Activated naive CD4-positive, alpha-beta T cell treated with anti-CD3 and anti-CD28 coated beads, Interleukin-2, amount 10 ng/mL, durations not matched to agents 7 days and 5 days (primary cell): ENCODE measurements around the gene ABCC4.

Experiments
- CTCF ChIA-PET: fragments of 350-600 bp; sonication (Branson Sonifier 250); formaldehyde crosslinking; loops from one replicate; lab custom pipeline; 2021; ENCODE audit warnings: antibody characterized with exemption; lab: Charles Lee
- DNase-seq: peaks from one replicate; pipeline ENCODE4 v3.0.0-alpha.2; 2020
- H3K27ac Mint-ChIP-seq: one replicate; pipeline ENCODE4 v1.8.0; 2021; ENCODE audit warnings: mild to moderate bottlenecking, moderate library complexity, mixed read lengths
- H3K27me3 Mint-ChIP-seq: one replicate; pipeline ENCODE4 v1.8.0; 2021; ENCODE audit warnings: mild to moderate bottlenecking, mixed read lengths
- H3K36me3 Mint-ChIP-seq: one replicate; pipeline ENCODE4 v1.8.0; 2021; ENCODE audit warnings: mixed read lengths
- H3K4me1 Mint-ChIP-seq: one replicate; pipeline ENCODE4 v1.8.0; 2021; ENCODE audit warnings: mixed read lengths
- H3K4me3 Mint-ChIP-seq: one replicate; pipeline ENCODE4 v1.8.0; 2021; ENCODE audit warnings: mild to moderate bottlenecking, moderate library complexity, mixed read lengths
- H3K9me3 Mint-ChIP-seq: one replicate; pipeline ENCODE4 v1.8.0; 2021; ENCODE audit warnings: mixed read lengths

Gene ABCC4

GRCh38 chr13:95151942-95152587, 149.2 kb downstream of the ABCC4 start:
- CTCF ChIA-PET: no interaction called here
- no peaks in the 10 kb centered on the region for H3K36me3 Mint-ChIP-seq
- no peaks in the 10 kb centered on the region for H3K27me3 Mint-ChIP-seq
- H3K4me1 Mint-ChIP-seq: no peaks in the 10 kb centered on the region
- no peaks in the 10 kb centered on the region for H3K9me3 Mint-ChIP-seq
- DNase-seq: no peak
- no peak overlapping the region for H3K27ac Mint-ChIP-seq
- H3K4me3 Mint-ChIP-seq: no peak overlapping the region

GRCh38 chr13:95150555-95150954, 150.7 kb downstream of the ABCC4 start:
- Mint-ChIP-seq H3K4me1 (no peaks in the 10 kb centered on the region), H3K9me3 (no peaks in the 10 kb centered on the region), H3K36me3 (no peaks in the 10 kb centered on the region), H3K27ac (no peak overlapping the region), H3K4me3 (no peak overlapping the region), H3K27me3 (no peaks in the 10 kb centered on the region)
- no peak for DNase-seq
- CTCF ChIA-PET: no interaction called here

DNA sequence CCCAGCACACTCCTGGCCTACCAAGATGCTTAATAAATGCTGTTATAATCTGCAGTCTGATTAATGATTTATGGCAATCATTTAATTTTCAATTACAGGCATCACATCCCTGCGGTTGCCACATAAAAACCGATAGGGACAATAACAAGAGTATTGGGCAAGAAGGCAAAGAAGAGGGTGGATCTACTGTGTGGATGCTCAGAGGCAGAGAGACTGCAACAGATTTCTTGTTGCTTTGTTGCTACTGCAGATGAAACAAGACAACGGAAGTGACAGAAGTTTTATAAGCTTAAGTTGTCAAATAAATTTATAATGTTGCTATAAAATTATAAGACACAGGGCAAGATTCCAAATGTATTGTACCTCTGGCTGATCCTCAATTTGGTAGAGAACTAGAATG, 154.8 kb downstream of the ABCC4 start:
- CTCF ChIA-PET: no interaction called here
- Mint-ChIP-seq H3K9me3 (no peaks in the 10 kb centered on the region), H3K27me3 (no peaks in the 10 kb centered on the region), H3K36me3 (peaks cover 4% of the 10 kb centered on the region), H3K4me1 (peaks cover 5% of the 10 kb centered on the region), H3K4me3 (no peak overlapping the region), H3K27ac (no peak overlapping the region)
- no peak for DNase-seq

- Mint-ChIP-seq H3K4me3 (no peak overlapping the region), H3K27ac (no peak overlapping the region), H3K4me1 (peaks cover 5% of the 10 kb centered on the region), H3K9me3 (no peaks in the 10 kb centered on the region), H3K27me3 (no peaks in the 10 kb centered on the region), H3K36me3 (peaks cover 4% of the 10 kb centered on the region)
- CTCF ChIA-PET: no interaction called here
- DNase-seq: no peak
These were observed 155.7 kb downstream of the ABCC4 start for GRCh38 chr13:95145587-95145986.

GRCh38 chr13:95140502-95140901, 160.7 kb downstream of the ABCC4 start:
- no peak overlapping the region for H3K4me3 Mint-ChIP-seq
- H3K27ac Mint-ChIP-seq: no peak overlapping the region
- no peak for DNase-seq
- H3K4me1 Mint-ChIP-seq: peaks cover 5% of the 10 kb centered on the region
- no peaks in the 10 kb centered on the region for H3K9me3 Mint-ChIP-seq
- CTCF ChIA-PET: no interaction called here
- H3K27me3 Mint-ChIP-seq: no peaks in the 10 kb centered on the region
- H3K36me3 Mint-ChIP-seq: peaks cover 6% of the 10 kb centered on the region

DNA sequence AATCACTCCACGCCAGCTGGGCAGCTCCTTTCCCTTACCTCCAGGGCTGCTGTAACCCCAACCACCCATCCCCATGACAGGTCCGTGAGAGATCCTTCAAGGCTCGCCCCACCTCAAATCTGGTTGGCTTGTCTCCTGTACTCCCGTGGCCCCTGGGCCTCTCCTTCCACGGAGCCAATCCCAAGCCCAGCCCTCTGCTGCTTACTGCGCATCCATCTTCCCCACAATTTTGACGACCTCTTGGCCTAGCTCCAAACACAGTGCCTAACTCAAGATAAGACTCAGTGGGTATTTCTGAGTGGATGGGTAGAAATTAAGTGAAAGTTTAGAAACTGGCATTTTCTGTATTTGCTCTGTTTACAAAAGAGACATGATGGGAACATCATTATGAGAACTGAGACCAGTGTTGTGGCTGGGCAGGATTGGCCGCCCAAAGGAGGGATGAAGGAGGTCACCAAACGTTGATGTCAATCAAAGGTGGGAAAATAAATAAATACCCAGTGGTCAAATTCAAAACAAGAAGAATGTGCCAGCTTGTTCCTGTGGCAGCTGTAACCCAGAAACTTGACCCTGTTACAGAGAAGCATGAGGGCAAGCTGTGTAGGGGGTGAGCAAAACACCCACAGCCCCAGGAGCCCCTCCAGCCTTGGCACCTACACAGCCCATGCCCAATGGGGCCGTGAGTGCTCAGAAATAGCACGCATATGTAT, 162.2 kb downstream of the ABCC4 start:
- H3K4me3 Mint-ChIP-seq: no peak overlapping the region
- H3K4me1 Mint-ChIP-seq: no peaks in the 10 kb centered on the region
- no peak overlapping the region for H3K27ac Mint-ChIP-seq
- H3K36me3 Mint-ChIP-seq: peaks cover 2% of the 10 kb centered on the region
- no peaks in the 10 kb centered on the region for H3K9me3 Mint-ChIP-seq
- H3K27me3 Mint-ChIP-seq: no peaks in the 10 kb centered on the region
- CTCF ChIA-PET: no interaction called here
- no peak for DNase-seq

- no peaks in the 10 kb centered on the region for H3K9me3 Mint-ChIP-seq
- no peaks in the 10 kb centered on the region for H3K27me3 Mint-ChIP-seq
- H3K36me3 Mint-ChIP-seq: peaks cover 2% of the 10 kb centered on the region
- no peak for DNase-seq
- CTCF ChIA-PET: no interaction called here
- H3K4me3 Mint-ChIP-seq: no peak overlapping the region
- no peak overlapping the region for H3K27ac Mint-ChIP-seq
- H3K4me1 Mint-ChIP-seq: no peaks in the 10 kb centered on the region
These were observed 164.2 kb downstream of the ABCC4 start for GRCh38 chr13:95137096-95137495.

DNA sequence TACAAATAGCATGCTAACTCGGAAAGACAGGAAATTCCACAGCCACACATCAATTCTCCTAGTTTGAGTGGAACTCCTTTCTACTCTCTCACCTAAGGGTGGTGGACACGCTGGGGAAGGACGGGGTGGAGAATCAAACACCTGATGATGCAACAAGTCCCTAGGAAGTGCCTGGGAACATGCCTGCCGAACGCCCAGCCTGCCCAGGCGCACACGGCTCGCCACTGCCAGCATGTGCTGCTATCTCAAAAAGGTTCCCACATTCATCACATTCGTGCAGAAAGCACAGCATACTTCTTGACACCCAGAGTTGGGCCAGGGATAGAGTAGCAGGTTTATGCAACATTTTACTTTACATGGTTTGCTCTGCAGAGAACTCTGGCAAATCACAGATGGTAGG, 164.6 kb downstream of the ABCC4 start:
- Mint-ChIP-seq H3K27ac (no peak overlapping the region), H3K9me3 (no peaks in the 10 kb centered on the region), H3K4me3 (no peak overlapping the region), H3K36me3 (peaks cover 2% of the 10 kb centered on the region), H3K4me1 (no peaks in the 10 kb centered on the region), H3K27me3 (no peaks in the 10 kb centered on the region)
- CTCF ChIA-PET: no interaction called here
- no peak for DNase-seq

DNA sequence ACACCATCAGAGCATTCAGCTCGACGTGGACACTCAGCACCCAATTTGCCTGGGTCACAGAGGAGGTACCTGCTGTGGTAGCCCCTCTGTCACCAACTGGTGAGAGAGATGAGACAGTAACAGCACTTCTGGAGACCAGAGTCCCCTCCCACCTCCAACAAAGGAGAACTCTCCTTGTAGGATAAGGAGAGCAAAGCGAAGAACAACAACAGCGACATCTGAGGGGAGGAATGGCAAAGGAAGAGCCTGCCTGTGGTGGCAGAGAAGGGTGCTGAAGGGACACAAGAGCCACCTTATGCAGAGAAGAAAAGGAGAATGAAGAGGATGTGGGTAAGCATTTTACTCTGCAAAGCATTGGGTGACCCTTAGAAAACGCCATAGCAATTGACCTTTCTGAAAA, 167.8 kb downstream of the ABCC4 start:
- no peak overlapping the region for H3K27ac Mint-ChIP-seq
- no peak for DNase-seq
- peaks cover 2% of the 10 kb centered on the region for H3K36me3 Mint-ChIP-seq
- CTCF ChIA-PET: no interaction called here
- no peaks in the 10 kb centered on the region for H3K9me3 Mint-ChIP-seq
- no peak overlapping the region for H3K4me3 Mint-ChIP-seq
- no peaks in the 10 kb centered on the region for H3K4me1 Mint-ChIP-seq
- H3K27me3 Mint-ChIP-seq: no peaks in the 10 kb centered on the region

GRCh38 chr13:95129004-95129403, 172.2 kb downstream of the ABCC4 start:
- no peak for DNase-seq
- Mint-ChIP-seq H3K4me3 (no peak overlapping the region), H3K27ac (no peak overlapping the region), H3K27me3 (no peaks in the 10 kb centered on the region), H3K36me3 (peaks cover 2% of the 10 kb centered on the region), H3K4me1 (no peaks in the 10 kb centered on the region), H3K9me3 (no peaks in the 10 kb centered on the region)
- CTCF ChIA-PET: no interaction called here

DNA sequence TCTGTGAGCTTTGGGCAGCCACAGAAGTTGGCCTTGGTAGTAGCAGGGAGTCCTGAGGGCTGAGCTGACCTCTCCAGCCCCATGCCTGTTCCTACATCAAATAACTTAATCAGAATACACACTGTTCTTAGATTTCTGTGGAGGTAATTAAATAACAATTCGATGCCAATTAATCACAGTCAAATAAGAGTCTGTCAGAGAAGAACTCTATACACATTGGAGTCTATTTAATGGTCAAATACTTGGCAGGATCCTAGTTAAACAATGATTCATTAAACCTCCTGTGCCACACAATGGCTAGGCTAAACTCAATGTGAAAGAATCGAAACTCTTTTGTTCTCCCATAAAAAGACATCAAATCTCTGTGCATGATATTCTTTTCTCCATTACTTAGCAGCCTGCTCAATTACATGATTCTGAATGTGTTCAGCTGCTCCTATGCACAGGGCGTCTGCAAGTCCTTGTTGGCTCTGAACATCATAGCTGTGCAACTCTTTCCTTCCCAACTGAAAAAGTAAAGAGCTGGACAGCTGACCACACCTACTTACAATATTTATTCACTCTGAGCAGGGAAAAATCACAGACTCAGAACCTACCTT, 173.1 kb downstream of the ABCC4 start:
- no peak overlapping the region for H3K4me3 Mint-ChIP-seq
- no peak for DNase-seq
- CTCF ChIA-PET: no interaction called here
- no peaks in the 10 kb centered on the region for H3K27me3 Mint-ChIP-seq
- H3K4me1 Mint-ChIP-seq: no peaks in the 10 kb centered on the region
- H3K36me3 Mint-ChIP-seq: peaks cover 2% of the 10 kb centered on the region
- H3K27ac Mint-ChIP-seq: no peak overlapping the region
- H3K9me3 Mint-ChIP-seq: no peaks in the 10 kb centered on the region

DNA sequence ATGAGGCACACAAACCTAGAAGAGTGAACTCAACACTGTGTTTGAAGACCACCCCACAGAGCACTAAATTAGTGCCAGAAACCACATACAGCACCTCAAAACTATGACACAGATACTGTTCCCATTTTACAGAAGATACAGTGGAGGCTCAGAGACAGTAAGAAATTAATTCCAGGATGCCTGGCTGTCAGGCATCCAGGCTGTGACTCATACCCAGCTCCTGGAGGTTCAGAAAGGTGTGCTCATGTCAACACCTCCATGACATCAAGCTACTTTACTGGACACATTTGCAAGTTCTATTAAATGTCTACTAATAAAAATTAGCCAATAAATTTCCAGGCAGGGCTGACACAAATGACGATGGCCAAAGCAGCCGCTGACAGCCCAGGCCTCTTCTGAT, 176.3 kb downstream of the ABCC4 start:
- no peak overlapping the region for H3K27ac Mint-ChIP-seq
- CTCF ChIA-PET: interaction anchor here (0.7 kb wide), 1 partner anchor 137 kb away, joined by 3 read pairs; no protein-coding TSS in a partner anchor
- no peak overlapping the region for H3K4me3 Mint-ChIP-seq

GRCh38 chr13:95123726-95124125, 177.5 kb downstream of the ABCC4 start:
- DNase-seq: no peak
- Mint-ChIP-seq H3K27ac (no peak overlapping the region), H3K4me3 (no peak overlapping the region), H3K4me1 (peaks cover 8% of the 10 kb centered on the region), H3K36me3 (peaks cover 1% of the 10 kb centered on the region), H3K27me3 (no peaks in the 10 kb centered on the region), H3K9me3 (no peaks in the 10 kb centered on the region)
- CTCF ChIA-PET: no interaction called here

More for the DNA sequence above, 176.3 kb downstream of the ABCC4 start:
- Mint-ChIP-seq H3K36me3 (peaks cover 2% of the 10 kb centered on the region), H3K4me1 (peaks cover 8% of the 10 kb centered on the region), H3K27me3 (no peaks in the 10 kb centered on the region), H3K9me3 (no peaks in the 10 kb centered on the region)
- DNase-seq: no peak

DNA sequence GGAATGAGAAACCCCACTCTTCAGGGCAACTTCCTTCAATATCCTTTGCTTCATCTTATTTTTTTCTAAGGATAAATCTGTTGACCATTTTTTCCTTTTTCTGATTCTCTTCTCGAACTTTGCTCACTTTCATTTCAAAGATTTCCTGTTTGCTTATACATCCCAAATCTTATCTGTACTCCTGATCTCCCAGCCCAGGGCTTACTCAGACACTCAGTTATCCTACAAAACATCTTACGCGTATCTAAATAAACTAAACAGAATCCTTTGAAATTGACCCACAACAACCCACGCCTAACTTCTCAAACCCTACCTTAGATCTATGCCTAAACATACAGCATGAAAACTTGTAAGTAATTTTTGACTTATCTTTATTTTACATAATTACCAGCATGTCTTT, 179.2 kb downstream of the ABCC4 start:
- CTCF ChIA-PET: no interaction called here

GRCh38 chr13:95121516-95121915, 179.7 kb downstream of the ABCC4 start:
- no peak overlapping the region for H3K27ac Mint-ChIP-seq
- CTCF ChIA-PET: no interaction called here
- no peaks in the 10 kb centered on the region for H3K27me3 Mint-ChIP-seq
- no peak for DNase-seq
- no peak overlapping the region for H3K4me3 Mint-ChIP-seq
- peaks cover 8% of the 10 kb centered on the region for H3K4me1 Mint-ChIP-seq
- H3K9me3 Mint-ChIP-seq: no peaks in the 10 kb centered on the region
- H3K36me3 Mint-ChIP-seq: no peaks in the 10 kb centered on the region

More for the DNA sequence above, 179.2 kb downstream of the ABCC4 start:
- DNase-seq: no peak
- no peaks in the 10 kb centered on the region for H3K36me3 Mint-ChIP-seq
- H3K4me3 Mint-ChIP-seq: no peak overlapping the region
- H3K4me1 Mint-ChIP-seq: peaks cover 8% of the 10 kb centered on the region
- no peaks in the 10 kb centered on the region for H3K9me3 Mint-ChIP-seq
- no peaks in the 10 kb centered on the region for H3K27me3 Mint-ChIP-seq
- no peak overlapping the region for H3K27ac Mint-ChIP-seq
